Stimulated activated CD4-positive, alpha-beta T cell treated with anti-CD3 and anti-CD28 coated beads, Interleukin-12 subunit alpha, Interleukin-12 subunit beta, amount 100 ng/mL, for 4 hours (primary cell): Measurements from ENCODE around the gene RNF123.
A peak's percentile ranks its signal among the peaks of the same experiment; 100 is the strongest.

Experiments
- DNase-seq: peaks from one replicate; pipeline ENCODE4 v3.0.0-alpha.2; 2020

RNF123 gene

DNA sequence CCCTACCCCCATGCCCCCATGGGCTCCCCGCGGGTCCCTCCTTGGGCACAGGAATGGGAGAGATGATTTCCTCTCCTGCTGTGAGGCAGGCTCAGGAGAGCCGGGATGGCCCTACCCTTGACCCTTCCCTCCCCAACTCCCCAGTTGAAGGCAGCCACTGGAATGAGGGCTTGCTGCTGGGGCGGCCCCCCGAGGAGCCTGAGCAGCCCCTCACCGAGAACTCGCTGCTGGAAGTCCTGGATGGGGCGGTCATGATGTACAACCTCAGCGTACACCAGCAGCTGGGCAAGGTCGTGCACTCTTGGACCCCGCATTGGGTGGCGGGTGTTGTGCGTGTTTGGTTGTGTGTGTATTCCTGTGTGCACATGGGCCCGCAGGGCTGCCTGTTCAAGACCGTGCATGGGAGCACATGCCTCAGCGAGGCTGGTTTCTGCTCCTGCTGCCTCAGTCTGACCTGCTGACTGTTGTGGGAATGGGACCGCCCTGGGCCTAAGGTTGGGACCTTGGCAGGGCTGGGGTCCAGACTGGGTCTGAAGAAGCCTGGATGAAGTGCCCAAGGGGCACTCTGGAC lies 16.1 kb downstream of the RNF123 start:
- DNase-seq: no peak

DNA sequence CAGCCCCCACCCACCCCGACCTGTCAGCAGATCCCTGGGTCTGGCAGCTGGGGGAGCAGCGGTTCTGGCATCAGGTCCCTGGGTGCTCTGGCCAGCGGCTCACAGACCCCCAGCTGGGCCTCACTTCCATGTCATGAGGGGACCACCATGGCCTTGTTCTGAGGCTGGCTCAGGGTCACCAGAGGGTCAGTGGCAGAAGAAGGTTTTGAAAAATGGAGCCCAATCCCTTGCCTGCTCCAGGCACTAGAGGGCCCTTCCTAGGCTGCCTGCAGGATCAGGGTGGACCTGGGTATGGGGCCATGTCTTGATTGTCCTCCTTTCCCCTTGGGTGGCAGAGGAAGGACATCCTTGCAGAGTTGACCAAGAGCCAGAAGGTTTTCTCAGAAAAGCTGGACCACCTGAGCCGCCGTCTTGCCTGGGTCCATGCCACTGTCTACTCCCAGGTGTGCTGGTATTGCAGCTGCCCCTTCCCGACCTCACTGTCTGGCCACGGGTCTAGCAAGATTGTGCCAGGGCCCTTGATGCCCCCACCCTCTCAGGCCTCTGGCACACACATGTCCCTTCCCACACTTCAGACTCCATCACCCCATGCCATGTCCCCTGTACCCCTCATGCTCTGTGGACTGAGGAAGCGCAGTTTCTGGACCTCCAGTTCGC lies 17.2 kb downstream of the RNF123 start:
- DNase-seq: no peak

DNA sequence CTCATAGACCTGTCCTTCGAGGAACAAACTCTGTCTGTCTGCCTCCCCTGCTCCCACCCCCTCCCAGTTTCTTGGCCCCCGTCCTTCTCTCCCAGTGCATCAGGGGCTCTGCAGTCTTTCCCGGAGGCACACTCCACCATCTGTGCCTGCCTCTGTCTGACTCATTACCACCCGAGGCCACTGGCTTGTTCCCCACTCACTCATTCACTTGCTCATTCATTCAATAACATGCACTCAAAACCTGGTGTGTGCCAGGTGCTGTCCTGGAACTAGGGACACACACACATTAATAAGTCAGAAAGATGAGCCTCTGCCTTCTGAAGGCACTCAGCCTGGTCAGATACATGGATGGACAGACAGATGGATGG lies 17.7 kb downstream of the RNF123 start:
- no peak for DNase-seq

- no peak for DNase-seq
These were observed 20.5 kb downstream of the RNF123 start for GRCh38 chr3:49709852-49710251.

DNA sequence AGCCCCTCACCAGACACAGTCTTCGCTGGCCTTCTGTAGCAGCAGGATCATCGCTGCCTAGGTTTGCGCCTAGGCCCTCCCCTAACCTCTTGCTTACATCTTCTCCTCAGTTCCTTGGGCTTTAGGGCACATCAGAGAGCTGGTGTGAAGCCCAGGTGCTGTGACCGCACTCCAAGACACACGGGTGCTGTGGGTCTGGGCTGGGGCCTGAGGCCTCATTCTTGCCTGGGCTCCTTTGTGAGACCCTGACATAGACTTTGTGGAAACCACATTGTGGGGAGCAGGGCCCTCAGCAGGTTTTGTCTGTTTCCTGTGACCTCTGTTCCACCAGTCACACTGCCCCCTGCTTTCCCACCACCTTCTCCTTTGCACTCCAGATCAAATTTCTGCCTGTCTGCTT lies 22.1 kb downstream of the RNF123 start:
- no peak for DNase-seq

DNA sequence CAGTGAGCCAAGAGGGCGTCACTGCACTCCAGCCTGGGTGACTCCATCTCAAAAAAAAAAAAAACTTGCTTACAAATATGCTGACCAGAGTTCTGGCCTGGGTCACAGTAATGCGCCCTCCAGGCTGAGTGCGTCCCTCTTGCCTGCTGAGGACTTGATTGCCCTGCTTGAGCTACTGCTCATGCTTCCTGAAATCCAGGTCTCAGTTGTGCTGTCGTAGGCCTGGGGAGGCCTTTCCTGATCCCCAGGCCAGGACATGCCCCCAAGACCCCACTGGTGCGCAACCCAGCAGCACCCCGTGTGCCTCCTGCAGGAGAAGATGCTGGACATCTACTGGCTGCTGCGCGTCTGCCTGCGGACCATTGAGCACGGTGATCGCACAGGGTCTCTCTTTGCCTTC lies 22.8 kb downstream of the RNF123 start:
- no peak for DNase-seq

- no peak for DNase-seq
These were observed 23.4 kb downstream of the RNF123 start for GRCh38 chr3:49712631-49713317.

DNA sequence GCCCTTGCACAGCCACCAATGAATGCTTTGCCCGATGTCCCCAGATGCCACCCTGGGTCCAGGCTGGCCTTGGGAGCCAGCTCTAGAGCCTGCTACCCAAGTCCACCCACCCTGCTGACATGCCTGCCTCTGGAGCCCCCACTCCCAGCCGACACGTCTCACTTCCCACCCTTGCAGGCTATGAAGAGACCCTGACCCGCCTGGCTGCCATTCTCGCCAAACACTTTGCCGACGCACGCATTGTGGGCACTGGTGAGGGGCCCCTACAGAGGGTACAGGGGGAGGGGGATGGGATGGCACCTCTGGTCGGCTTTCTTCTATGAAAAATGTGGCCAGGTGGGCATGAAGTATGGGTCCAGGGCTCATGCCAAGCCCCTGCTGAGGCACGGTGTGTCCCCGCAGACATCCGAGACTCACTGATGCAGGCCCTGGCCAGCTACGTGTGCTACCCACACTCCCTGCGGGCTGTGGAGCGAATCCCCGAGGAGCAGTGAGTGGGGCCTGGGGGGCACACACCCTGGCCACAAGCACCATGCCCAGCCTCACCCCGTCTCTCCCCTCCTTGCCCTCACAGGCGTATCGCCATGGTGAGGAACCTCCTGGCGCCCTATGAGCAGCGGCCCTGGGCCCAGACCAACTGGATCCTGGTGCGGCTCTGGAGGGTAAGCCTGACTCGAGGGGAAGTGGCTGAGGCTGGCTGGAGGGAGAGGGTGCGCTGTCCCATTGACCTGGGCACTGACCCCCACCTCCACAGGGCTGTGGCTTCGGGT lies 24.2 kb downstream of the RNF123 start:
- no peak for DNase-seq

- no peak for DNase-seq
These were observed 25.6 kb downstream of the RNF123 start for GRCh38 chr3:49714728-49715550.

GRCh38 chr3:49715611-49716121 lies 26.3 kb downstream of the RNF123 start:
- no peak for DNase-seq

DNA sequence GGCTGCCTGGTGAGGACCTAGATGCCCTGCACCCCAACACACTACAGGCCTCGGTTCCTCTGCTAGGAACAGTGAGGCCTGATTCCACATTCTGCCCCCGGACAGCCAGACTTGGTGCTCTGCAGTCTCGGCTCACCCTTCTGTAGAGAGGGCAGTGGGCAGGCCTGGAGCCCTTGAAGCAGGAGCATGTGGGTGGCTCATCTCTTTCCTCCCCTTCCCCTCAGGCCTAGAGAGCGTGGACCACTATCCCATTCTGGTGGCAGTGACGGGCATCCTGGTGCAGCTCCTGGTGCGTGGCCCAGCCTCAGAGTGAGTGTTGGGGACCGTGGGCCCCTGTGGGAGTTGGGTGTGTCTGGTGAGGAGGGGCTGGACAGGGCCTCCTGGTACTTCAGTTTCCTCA lies 26.8 kb downstream of the RNF123 start:
- no peak for DNase-seq

DNA sequence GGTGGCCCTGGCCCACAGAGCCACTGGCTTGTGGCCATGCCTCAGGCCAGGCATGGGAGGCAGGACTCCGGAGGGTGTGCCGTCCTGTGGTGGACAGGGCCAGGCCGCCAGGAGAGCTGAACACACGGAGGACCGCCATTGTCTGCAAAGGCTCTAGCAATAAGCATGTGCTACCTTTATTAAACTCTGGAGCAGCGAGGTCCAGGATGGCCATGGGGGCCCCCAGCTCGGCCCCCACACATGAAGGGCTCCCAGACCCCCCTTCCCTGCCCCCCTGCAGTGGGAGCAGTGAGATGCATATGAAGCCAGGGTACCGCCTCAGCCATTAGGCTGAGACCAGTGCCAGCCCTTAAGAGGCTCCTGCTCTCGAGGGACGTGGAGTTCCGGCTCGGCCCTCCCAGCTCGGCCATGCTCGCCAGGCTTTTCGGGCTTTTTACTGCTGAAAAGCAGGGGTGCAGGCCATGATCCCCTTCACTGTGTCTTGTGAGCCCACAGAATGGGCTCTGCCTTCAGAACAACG lies 27.4 kb downstream of the RNF123 start:
- no peak for DNase-seq

DNA sequence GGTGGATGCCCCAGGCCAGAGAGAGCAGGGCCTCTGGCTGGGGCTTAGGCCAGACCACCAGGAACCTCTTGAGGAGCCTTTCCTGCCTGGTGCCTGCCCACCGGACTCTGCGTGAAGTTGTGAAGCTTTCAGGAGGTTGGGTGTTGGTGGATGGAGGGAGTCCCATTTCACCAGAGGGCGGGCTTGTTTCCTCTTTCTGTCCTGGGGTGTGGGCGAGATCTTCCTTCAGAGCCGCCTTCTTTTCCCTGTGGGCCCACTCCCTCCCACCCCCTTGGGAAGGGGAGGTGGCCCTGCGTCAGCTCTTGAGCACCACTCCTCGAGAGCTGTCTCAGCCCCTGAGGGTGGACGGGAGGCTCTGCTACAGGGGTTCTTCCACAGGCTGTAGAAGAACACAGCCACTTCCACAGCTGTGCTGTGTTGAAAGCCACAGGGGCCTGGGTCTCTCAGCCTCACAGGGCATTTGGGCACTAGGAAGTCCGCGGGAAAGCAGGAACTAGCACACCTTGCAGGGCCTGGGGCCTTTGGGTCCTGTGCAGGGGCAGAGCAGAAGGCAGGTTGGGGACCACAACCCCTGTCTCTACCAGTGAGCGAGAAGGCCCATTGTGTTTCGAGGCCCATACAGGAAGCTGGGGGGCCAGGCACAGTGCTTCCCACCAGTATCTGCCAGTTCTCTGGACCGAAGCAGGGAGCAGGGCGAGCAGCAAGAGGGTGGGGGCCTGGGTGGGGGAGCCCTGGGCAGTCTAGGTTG lies 28.0 kb downstream of the RNF123 start:
- DNase-seq: no peak

DNA sequence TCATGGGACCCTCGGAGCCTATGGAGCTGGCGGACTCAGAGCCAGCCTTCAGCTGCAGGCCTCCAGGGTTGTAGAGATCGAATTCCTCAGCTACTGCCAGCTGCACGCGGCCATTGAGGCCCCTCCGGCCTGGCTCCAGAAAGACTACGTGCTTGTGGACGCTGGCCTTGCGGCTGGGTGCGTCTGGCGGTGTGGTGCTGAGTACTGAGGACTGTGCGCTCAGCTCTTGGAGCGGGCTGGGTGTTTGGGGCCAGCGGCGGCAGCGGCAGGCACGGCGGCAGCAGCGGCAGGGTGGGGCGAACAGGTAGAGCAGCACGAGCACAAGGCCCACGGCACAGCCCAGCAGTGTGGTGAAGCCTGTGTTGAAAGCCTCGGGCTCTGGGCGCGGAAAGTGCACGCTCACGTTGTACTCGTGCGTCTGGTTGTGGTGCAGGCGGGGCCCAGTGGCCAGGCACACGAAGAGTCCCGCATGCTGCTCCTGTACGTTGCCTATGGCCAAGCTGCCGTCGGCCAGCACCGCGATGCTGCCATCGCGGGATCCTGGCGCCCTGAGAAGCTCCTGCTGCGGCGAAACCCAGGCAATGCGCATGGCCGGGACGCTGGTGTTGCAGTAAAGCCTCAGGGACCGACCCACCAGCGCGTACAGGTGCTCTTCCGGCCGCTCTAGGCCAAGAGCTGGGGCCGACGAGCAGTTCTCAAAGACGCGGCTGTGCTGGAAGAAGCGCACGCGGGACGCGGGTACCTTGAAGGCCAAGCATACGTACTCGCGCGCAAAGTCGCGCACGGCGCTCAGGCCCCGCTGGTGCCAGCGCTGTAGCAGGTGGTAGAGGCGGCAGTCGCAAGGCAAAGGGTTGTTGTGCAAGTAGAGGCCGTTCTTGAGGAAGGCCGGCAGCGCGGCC lies 28.9 kb downstream of the RNF123 start:
- no peak for DNase-seq

GRCh38 chr3:49718858-49719213 lies 29.5 kb downstream of the RNF123 start:
- DNase-seq: no peak

GRCh38 chr3:49719214-49719884 lies 30.0 kb downstream of the RNF123 start, which contains the start of gene AMIGO3:
AMIGO3 (minus strand) TSS chr3:49719684; CDS start chr3:49719465, 219 bp downstream.
- DNase-seq: peak; percentile 90

- no peak for DNase-seq
These were observed 31.7 kb downstream of the RNF123 start for GRCh38 chr3:49720855-49721595.

DNA sequence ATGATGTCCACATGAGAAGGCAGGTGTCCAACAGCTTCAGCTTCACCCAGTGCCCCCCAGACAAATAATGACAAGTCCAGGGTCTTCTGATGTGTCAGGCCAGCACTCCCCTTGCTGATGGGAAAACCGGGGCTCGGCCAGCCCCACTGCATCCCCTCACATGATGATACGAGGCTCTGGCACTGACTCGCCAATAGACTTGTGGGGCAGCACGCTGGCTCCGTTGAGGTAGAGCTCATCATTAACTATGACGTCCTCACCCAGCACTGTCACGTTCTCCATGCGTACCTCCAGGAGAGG lies 32.2 kb downstream of the RNF123 start:
- no peak for DNase-seq
